Panc1 (cell line): Measurements from ENCODE around the gene MRPL54. TPM values are rescaled to one million over a fixed set of nuclear protein-coding genes. Genes with fewer than 3 reads are reported as not detected.

ENCODE experiments used
- ATAC-seq: fragments of 200-7000 bp; cut with Tn5 transposase; 2 replicates; pipeline ENCODE4 v1.9.1; 2020; ENCODE audit warnings: mild to moderate bottlenecking, moderate library complexity
- BruUV-seq: library from RNA; stranded (reverse); fragments of 400-500 nt; replicated peaks from 2 replicates; lab custom pipeline; 2021; lab: Mats Ljungman, UMichigan
- CTCF ChIA-PET: fragments of 300-600 bp; sonication (Branson Sonifier 250); formaldehyde crosslinking; loops from one replicate; lab custom pipeline; 2022; ENCODE audit warnings: antibody characterized with exemption; lab: Charles Lee
- POLR2A ChIA-PET: fragments of 300-600 bp; sonication (Branson Sonifier 250); formaldehyde crosslinking; loops from one replicate; lab custom pipeline; 2022; ENCODE audit warnings: antibody characterized with exemption; lab: Charles Lee
- DNase-seq: peaks from one replicate; pipeline ENCODE4 v3.0.0-alpha.2; 2010; ENCODE audit warnings: low read depth, low spot score
- H3K27ac ChIP-seq: 2 replicates; pipeline ENCODE4 v1.5.1; 2011; ENCODE audit warnings: mild to moderate bottlenecking, low read length, inconsistent platforms
- H3K27me3 ChIP-seq: fragments of 200-500 bp; sonication (Bioruptor generic); 2 replicates; pipeline ENCODE4 v1.6.0; 2014; ENCODE audit warnings: low read length, inconsistent platforms; ENCODE audit not compliant: control insufficient read depth, insufficient read depth
- H3K36me3 ChIP-seq: fragments of 200-500 bp; sonication (Bioruptor generic); 2 replicates; pipeline ENCODE4 v1.5.1; 2014; ENCODE audit warnings: inconsistent platforms, mild to moderate bottlenecking, low read length, moderate library complexity; ENCODE audit not compliant: control insufficient read depth, insufficient read depth
- H3K4me1 ChIP-seq: 2 replicates; pipeline ENCODE4 v1.5.1; 2011; ENCODE audit warnings: inconsistent platforms, mild to moderate bottlenecking, low read length, moderate library complexity; ENCODE audit not compliant: control insufficient read depth, insufficient read depth
- H3K4me3 ChIP-seq, 2 experiments: 2 replicates each; pipeline ENCODE4 v1.5.1; 2011 to 2012; ENCODE audit warnings: low read depth in 2 of 2, low read length in 2 of 2, mild to moderate bottlenecking in 2 of 2, inconsistent platforms in 1 of 2, moderate library complexity in 1 of 2
- H3K9me3 ChIP-seq: fragments of 200-500 bp; sonication (Bioruptor generic); 2 replicates; pipeline ENCODE4 v1.5.1; 2014; ENCODE audit warnings: low read depth, mild to moderate bottlenecking, inconsistent platforms, low read length, moderate library complexity; ENCODE audit not compliant: control insufficient read depth, insufficient read depth
- CTCF ChIP-seq: fragments of 450-650 bp; IDR thresholded peaks from 2 replicates; pipeline ENCODE4 v1.5.1; 2017; ENCODE audit warnings: mild to moderate bottlenecking
- POLR2AphosphoS5 ChIP-seq: IDR thresholded peaks from 2 replicates; pipeline ENCODE4 v1.6.1; 2012; ENCODE audit warnings: mild to moderate bottlenecking, low read depth, low read length, moderate library complexity
- REST ChIP-seq, 2 experiments: IDR thresholded peaks; 2 replicates each; pipeline ENCODE4 v1.6.1; 2011 to 2012; ENCODE audit warnings: low read depth in 2 of 2, control low read depth in 1 of 2, low read length in 1 of 2, mild to moderate bottlenecking in 1 of 2, moderate library complexity in 1 of 2; ENCODE audit not compliant: insufficient read depth in 1 of 2
- SIN3A ChIP-seq: IDR thresholded peaks from 2 replicates; pipeline ENCODE4 v1.6.1; 2012; ENCODE audit warnings: low read depth, mild to moderate bottlenecking, low read length, moderate library complexity, borderline replicate concordance; ENCODE audit not compliant: insufficient read depth
- TCF7L2 ChIP-seq: IDR thresholded peaks from 2 replicates; pipeline ENCODE4 v1.6.1; 2011; ENCODE audit warnings: mild to moderate bottlenecking, low read depth, low read length, inconsistent platforms
- in situ Hi-C: cut with HindIII; loops from 2 replicates; pipeline ENCODE4 v1.10.0; 2016; ENCODE audit warnings: low sequenced_read_pairs, low pct_unique_long_range_greater_than_20kb
- intact Hi-C: fragments of 100-400 bp; cut with micrococcal nuclease; formaldehyde crosslinking; loops from one replicate; pipeline ENCODE4 v1.10.0; 2022; ENCODE audit not compliant: unreplicated experiment
- total RNA-seq: library from RNA; stranded (reverse); gene quantifications from one replicate; pipeline ENCODE4 v1.2.1, GENCODE V29; 2021; ENCODE audit not compliant: unreplicated experiment

Gene MRPL54
- total RNA-seq, 1 experiment from 2014 or later, result 42.8 TPM

GRCh38 chr19:3750211-3750610 lies 12.3 kb upstream of the MRPL54 start:
- H3K27me3 ChIP-seq, result no peaks in the 10 kb centered on the region
- H3K9me3 ChIP-seq, result no peaks in the 10 kb centered on the region
- no peaks in the 10 kb centered on the region for H3K36me3 ChIP-seq
- ATAC-seq, result no peak
- H3K4me1 ChIP-seq, result no peaks in the 10 kb centered on the region
- DNase-seq, result no peak
- intact Hi-C loops (no loop called here), in situ Hi-C loops (no loop called here)
- H3K4me3 ChIP-seq, result no peak overlapping the region
- no TSS peak for BruUV-seq
- no peak for TF ChIP-seq TCF7L2
- TF ChIP-seq CTCF, result no peak
- no peak for TF ChIP-seq REST (IDR thresholded peaks at IDR 0.05; ENCODE audit: insufficient read depth in 1 of 2, low read depth in 2 of 2, low read length in 1 of 2)
- no peak for TF ChIP-seq POLR2AphosphoS5
- TF ChIP-seq SIN3A, result no peak
- CTCF ChIA-PET, result no interaction called here
- POLR2A ChIA-PET, result no interaction called here
- no peak overlapping the region for H3K27ac ChIP-seq

- intact Hi-C loops, result no loop called here
- Histone ChIP-seq H3K4me3 (no peak overlapping the region), H3K27ac (no peak overlapping the region), H3K4me1 (no peaks in the 10 kb centered on the region), H3K27me3 (no peaks in the 10 kb centered on the region), H3K36me3 (no peaks in the 10 kb centered on the region), H3K9me3 (no peaks in the 10 kb centered on the region)
- ATAC-seq (no peak), DNase-seq (no peak)
- CTCF ChIA-PET, result no interaction called here
- TF ChIP-seq REST (IDR thresholded peaks at IDR 0.05; ENCODE audit: insufficient read depth in 1 of 2, low read depth in 2 of 2, low read length in 1 of 2) (no peak), POLR2AphosphoS5 (no peak), SIN3A (no peak), CTCF (no peak), TCF7L2 (no peak)
- POLR2A ChIA-PET, result no interaction called here
- BruUV-seq, result no TSS peak
- in situ Hi-C loops, result no loop called here
Observed at GRCh38 chr19:3751236-3751635, 11.2 kb upstream of the MRPL54 start.
